HG02588 (cell line): ENCODE results near the gene BRAT1.

Source experiments
- ATAC-seq: cut with Tn5 transposase; IDR thresholded peaks from one replicate; pipeline ENCODE4 v1.9.1; 2021; ENCODE audit warnings: mild to moderate bottlenecking, moderate library complexity; ENCODE audit not compliant: unreplicated experiment

Gene BRAT1

DNA sequence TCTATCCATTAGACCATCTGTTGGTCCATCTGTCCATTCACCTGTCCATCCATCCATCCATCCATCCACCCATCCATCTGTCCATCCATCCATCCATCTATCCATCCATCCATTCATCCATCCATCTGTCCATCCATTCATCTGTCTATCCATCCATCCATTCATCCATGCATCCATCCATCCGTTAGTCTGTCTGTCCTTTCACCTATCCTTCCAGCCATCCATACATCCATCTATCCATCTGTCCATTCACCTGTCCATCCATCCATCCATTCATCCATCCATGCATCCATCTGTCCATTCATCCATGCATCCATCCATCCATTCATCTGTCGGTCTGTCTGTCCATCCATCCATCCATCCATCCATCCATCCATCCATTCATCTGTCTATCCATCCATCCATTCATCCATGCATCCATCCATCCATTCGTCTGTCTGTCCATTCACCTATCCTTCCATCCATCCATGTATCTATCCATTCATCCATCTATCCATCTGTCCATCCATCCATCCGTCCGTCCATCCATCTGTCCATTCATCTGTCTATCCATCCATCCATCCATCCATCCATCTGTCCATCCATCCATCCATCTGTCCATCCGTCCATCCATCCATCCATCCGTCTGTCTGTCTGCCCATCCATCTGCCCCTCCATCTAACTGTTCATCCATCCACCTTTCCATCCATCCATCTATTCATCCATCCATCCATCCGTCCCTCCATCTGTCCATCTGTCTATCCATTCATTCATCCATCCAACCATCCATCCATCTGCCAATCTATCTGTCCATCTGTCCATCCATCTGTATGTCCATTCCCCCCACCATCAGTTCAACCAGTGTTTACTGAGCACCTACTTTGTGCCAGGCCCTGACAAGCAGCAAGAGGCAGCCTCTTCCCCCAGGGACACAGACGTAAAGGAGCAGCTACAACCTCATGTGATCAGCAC is 40.6 kb downstream of the BRAT1 start:
- ATAC-seq, result no peak

DNA sequence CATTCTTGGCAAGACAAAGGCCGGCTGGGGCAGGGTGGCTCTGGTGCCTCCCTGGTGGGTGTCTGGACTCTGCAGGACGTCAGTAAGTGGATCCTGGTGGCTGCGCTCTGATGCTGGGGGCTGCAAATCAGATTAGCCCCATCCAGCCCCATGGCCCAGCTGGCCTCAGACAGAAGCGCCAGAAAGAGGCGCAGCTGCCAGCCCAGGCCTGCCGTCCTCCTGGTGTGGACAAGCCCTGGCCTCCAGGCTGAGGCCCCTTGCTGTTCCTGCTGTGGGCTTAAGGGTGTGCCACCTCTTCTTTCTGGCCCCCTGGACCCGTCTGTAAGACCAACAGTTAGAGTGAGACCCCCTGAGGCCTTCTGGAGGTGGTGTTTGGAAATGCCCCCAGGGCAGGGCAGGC is 41.6 kb downstream of the BRAT1 start:
- no peak for ATAC-seq

DNA sequence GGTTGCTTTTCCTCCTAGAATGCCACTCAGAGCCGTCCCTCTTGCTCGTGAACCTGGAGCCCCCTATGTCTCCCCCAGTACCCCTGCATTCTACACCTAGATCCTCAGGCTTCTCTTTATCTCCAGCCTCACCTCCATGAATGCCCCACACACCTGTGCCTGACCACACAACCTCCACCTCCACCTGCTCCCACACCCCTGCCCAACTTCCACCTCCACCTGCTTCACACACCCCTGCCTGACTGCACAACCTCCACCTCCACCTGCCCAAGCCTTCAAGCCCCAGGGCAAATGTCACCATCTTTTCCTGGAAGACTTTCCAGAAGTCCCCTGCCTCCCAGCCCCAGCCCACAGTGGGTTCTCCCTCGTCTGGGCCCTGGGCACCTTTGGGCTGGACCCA is 42.6 kb downstream of the BRAT1 start:
- ATAC-seq, result no peak

DNA sequence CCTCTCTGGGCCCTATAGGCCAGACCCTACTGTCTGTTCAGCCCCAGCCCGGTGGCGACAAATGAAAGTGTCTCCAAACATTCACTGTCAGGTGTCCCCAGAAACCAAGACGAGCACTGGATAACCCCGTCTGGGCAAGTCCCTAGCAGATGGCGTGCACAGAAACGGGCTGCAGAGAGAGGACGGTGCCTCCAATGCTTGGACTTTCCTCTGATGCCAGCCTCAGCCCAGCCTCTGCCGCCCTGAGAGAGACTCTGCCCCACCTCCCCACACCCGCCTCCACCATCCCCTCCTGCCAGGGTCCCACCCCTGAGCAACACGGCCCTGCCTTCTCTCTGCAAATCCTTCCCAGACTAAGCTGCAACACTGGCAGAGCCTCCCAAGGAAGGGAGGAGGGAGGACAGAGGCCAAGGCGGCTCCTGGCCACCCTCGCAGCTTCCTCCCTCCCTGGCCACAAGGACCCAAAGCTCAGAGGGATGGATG is 43.1 kb downstream of the BRAT1 start:
- ATAC-seq, result no peak

DNA sequence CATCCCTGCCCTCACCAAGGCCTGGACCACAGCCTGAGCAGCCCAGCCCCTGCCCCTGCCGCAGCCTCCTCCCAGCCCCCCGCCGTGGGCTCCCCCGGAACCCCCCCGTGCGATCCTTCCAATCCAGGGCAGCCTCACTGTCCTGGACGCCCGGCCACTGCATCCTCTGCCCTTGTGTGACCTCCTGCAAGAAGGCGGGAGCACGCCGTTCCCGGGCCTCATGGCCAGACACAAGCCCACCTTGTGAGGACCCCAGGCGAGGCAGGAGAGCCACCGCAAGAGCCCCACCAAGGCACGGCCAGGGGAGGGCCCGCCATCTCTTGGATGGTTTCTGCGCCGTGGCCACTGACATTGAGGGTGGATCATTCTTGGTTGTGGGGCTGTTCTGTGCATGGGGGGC is 43.6 kb downstream of the BRAT1 start:
- ATAC-seq, result no peak

DNA sequence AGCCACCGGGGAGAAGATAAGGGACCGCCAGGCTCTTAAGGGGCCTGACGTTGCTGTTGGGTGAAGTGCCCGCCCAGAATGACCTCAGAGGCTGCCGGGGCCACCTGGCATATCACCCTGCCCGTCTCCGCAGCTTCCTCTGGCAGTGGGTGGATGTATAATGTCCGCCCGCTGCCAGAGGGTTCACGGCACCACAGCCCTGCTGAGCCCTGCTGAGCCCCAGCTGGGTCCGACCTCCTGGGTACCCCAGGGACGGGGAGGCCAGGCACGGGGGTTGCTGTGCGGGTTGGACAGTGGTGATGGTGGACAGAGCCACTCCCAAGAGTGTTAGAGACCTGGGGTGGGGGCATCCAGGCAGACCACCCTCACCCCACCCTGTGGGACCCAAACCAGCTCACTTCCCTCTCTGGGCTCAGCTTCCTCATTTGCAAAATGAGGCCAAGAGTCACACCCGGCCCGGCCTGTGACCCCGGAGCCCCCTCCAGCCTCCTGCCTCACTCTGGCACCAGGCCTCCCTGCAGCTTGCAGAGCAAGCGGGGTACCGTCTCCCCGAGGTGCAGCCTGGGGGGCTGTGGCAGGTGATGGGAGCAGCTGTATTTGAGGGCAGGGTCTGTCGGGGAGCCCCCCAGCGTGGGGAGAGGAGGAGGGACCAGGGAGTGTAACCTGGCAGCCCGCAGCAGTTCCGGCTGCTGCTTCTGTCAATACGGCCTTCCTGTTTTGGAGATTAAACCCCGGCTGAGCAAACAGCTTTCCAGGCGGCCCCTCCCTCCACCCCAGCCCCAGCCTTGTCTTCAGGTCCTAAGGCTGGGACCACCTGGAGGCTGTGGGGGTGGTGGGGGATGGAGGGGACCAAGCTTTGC is 44.2 kb downstream of the BRAT1 start:
- ATAC-seq, result no peak

DNA sequence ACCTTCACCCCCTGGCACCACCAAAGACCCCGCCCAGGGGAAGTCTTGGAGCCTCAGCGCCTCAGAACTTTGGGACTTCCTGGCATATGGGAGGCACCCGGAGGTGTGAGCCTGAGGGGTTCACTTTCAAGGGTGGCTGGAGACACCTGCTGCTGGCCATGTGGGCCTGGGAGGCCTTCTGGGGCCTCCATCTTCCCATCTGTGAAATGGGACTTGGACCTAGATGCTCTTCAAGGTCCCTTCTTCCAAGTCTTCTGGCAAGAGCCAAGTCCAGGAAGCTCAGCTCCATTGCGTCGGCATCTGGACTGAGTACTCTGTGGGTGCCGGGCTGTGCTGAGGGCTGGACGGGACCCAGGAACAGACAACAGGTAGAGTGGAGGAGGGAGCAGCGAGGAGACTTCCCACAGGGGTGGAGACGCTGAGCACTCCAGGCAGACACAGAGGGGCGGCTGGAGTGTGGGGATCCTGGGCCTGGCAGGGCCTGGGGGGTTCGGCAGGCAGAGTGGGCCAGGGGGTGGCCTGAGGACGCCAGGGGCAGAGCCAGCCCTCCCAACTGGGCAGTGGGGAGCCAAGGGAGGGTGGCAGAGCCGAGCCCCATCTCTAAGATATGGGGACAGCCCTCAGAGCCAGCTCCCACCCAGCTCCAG is 45.1 kb downstream of the BRAT1 start:
- no peak for ATAC-seq

DNA sequence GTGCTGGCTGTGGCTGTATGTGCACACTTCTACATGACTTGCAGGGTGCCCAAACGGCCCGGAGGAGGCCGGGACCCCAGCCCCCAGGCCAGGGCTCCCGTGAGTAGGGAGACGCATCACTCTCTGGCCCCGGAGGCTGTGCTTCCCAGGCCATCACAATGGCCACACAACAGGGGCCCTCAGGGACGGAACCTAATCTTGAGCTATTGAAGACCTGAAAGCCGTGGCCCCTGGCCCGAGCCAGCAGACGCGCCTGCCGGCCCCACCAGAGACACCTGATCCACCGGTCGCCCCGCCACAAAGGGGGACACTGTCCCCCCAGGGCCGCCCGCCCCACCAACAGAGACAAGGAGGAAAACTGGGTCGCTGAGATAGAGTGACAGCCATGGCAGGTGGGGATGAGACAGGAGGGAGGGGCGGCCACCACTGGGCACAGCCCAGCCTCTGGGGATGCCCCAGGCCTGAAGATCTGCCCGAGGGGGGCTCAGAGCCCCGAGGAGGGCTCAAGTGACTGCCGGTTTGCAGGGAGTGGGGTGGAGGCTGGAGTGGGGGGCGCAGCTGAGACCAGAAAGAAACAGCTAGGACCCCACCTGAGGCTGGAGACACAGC is 45.9 kb downstream of the BRAT1 start:
- ATAC-seq, result no peak

DNA sequence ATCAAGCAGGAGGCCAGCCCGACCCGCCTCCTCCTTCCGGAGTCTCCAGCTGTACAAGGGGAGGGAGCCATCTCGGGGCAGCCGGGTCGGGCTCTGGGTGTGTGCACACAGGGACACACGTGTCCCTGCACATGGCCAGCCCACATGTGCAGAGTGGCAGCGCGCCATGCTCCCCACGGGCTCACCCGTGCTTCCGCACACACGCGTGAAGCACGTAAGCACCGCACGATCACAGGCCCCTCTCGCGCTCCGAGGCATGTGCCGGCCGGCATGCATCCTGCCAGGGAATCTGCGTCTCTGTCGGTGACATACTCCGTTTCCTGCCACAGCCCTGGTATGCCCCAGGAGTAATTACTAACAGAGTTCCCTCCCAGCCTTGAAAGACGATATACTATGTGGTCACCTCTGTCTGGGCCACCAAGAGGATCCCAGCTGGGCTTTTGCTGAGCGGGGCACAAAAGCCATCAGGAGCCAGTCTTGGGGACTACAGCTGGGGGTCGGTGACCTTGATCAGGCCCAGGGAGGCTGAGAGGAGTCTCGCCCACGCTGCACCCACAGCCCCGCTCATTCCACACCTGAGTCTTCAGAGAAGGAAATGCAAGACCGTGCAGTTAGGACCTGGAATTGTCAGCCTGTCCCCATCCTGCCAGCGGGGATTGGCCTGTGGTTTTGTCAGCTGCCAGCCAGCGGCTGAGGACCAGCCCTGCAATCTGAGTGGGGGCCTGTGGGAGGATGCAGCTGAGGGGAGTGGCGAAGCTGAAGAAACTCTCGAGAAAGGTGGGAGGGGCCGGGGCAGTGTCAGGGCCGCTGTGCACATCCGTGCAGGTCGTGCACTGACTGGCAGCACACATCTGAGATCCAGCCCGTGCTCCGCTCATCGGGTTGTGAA is 46.8 kb downstream of the BRAT1 start:
- no peak for ATAC-seq

DNA sequence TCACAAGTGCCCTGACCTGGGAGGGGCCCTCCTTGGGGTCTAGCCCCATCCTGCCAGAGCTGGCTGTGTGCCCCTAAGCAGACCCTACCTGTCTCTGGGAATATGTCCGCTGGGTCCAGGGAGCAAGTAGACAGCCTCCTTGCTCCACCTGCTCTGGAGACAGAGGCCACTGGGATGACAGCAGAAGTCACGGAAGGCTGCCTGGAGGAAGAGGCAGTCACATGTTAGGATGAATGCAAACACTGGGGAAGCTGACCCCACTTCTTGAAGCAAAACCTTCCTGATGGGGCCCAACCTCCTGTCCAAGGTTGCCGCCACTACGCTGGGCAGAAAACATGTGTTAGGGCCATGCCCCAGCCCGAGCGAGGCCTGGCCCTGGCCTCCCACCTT is 47.4 kb downstream of the BRAT1 start:
- no peak for ATAC-seq

DNA sequence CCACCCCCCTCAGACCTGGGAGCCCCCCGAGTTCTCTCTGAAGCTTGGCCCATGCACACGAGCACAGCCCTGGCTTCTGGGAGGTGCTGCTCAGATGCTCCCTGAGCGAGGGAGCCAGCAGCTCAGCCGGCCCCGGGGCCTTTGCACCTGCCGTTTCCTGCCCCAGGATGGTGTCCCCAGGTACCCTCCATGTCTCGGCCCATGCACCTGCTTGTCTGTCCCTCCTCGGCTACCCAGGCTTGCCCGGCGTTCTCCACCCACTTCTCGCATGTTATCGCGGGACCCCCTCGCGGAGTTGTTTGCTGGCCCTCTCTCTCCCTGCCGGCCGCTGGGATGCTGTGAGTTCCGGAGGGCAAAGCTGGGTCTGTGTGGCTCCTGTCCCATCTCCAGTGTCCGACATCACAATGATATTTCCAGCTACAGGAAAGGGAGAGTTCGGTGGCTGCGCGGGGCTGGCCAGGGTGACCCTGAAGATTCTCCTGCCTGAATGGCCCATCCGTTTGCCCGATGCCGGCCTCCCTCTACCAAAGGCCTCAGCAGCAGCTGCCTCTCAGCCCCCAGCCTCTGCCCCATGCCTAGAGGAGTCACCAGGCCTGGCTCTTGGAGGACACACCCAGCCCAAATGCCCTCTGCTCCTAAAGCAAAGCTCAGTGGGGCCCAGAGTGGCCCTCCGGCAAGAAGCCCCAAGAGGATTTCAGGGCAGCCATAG is 48.0 kb downstream of the BRAT1 start:
- ATAC-seq, result no peak

DNA sequence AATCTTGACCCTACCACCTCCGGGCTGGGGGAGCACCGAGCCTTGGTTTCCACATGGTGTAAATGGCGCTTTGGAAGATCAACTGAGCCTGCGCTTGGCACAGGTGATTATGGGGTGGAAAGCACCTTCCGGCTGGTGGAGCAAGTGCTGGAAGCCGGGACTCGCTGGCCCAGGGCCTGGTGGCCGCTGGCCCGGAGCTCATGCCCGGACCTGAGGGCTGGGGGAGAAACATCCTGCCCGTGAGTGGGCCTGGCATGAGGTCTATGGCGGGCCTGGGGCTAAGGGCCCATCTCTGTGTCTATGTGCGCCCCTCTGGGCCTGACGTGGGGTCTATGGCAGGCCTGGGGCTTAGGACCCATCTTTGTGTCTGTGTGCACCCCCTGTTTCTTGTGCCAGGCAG is 49.9 kb downstream of the BRAT1 start:
- no peak for ATAC-seq

DNA sequence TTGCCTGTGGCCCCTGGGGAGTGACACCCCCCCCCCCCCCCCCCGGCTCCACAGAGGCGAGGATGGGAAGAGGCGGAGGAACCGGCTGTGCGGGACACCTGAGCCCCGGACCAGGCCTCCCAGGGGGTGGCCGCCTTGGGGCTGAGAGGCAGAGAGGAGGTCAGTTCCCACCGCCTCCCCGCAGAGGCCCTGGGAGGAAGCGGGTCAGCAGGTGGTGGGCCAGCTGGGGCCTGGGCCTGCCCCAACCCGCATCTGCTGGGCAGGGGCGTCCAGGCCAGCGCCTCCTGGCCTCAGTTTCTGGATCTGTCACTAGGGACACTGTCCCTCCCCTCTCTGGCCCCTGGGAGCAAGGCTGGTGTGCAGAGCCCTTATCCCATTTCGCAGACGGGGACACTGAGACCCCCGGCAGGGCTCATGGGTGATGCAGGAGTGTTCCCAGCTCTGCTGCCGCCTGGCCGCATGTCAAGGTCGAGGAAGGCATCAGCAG is 50.4 kb downstream of the BRAT1 start:
- ATAC-seq, result no peak

DNA sequence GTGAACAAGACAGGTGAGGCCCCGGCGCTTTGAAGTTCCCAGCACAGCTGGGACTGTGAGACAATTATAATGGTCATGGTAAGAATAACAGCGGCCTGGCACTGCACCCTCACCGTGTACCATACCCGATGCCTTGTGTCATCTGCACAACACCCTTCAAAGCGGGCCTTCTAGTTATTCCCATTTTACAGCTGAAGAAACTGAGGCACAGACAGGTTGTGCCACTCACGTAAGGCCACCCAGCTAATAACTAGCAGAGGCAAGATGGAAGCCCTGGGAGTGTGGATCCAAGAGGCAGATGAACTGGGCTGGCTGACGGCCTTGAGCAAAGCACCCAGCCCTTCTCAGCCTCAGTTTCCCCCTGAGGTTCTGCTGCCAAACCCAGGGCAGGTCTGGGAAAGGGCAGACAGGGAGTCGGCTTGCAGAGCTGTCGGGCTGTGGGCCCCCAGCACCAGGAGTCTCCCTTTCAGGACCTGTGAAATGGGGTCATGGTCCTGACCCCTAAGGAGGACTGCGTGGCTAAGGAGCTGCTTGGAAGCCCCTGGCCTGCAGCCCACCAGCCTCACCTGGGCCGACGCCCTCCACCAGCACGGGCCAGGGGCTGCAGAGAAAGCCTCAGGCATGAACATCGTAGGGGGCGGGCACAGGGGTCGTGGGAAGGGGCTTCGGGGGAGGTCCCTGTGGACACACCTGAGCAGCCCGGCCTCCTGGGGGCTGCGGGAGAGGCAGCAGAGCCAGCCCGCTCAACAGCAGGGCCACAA is 51.0 kb downstream of the BRAT1 start:
- ATAC-seq, result no peak

DNA sequence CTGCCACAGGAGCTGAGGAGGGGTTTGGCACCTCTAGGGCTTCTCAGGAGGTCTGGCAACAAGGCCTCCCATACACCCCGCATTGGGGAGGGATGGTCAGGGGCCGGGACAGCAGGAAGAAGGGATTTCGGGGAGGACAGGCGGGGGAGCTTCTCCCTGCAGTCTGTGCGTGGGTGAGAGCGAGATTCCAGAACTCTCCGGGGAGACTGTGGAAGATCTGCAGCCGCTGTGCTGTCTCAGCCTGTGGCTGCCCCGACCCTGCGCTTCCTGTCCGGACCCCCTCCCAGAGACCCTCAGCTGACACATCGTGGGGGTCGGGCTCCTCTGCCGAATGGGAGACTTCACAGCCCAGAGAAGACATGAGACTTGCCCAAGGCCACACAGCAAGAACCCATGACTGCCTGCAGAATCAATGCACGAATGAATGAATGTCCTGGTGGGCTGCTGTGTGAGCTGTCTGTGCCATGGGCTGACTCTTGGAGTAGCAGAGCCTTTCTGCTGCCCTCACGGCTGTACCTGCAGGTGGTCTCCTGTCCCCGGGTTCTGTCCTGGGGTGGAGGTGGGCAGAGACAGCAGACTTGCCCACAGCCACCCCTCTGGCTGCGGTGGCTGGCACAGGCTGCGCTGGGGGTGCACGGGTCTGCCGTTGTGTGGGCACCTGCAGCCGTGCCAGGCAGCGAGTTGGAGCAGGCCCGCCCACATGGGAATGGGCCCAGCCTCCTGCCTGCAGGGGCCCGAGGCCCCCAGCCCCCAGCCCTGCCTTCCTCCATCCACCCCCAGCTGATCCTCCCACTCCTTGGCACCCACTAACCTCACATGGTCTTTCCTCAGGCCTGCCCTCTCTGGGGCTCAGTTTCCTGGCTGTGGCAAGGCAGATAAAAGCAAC is 52.0 kb downstream of the BRAT1 start:
- no peak for ATAC-seq

DNA sequence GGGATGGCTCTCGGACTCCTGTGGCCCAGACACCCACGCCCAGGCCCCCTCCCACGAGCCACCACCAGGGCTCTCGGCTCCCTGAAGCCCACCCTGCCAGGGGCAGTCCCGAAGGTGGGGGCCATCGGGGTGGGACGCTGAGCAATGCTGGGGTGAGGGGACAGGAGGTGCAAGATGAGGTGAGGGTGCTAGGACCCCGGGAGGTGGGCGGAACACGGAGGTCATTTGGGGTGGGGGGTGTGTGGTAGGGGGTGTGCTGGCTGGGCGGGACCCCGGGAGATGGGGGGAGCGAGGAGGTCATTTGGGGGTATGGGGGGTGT is 52.7 kb downstream of the BRAT1 start:
- no peak for ATAC-seq

DNA sequence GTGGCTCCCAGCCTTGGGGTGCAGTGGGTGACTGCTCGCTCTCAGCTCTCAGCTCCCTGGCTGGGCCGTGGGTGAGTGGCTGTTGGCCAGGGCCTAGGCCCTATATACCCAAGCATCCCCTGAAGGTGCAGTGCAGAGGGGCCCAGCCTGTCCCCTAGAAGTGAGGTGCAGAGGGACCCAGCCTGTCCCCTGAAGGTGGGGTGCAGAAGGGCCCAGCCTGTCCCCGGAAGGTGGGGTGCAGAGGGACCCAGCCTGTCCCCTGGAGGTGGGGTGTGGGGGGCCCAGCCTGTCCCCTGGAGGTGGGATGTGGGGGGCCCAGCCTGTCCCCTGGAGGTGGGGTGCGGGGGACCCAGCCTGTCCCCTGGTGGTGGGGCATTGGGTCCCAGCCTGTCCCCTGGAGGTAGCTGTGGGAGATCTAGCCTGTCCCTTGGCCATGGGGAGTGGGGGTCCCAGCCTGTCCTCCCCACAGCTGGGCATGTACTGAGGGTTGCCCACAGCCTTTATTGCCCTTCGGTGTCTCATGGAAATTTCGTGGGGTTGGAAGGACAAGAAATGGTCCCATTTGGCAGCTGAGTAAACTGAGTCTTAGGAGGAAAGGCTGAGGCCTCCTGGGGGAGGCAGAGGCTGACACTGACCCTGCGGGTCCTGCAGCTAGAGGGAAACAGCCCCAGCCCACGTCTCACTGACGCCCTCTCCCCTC is 53.2 kb downstream of the BRAT1 start:
- no peak for ATAC-seq
